Heart right ventricle (tissue), 16 donors: Measurements from ENCODE around the gene RNF208. TPM values are rescaled to one million over a fixed set of nuclear protein-coding genes. Genes with fewer than 3 reads are reported as not detected.

Source experiments
- ATAC-seq, 8 donors: fragments of 200-7000 bp; cut with Tn5 transposase; one replicate each; pipeline ENCODE4 v1.9.1; 2020; ENCODE audit warnings: mild to moderate bottlenecking in 8 of 8, moderate library complexity in 8 of 8, moderate number of reproducible peaks in 1 of 8
- DNase-seq, 2 donors: peaks; one replicate each; pipeline ENCODE4 v3.0.0-alpha.2; 2020
- H3K27ac ChIP-seq, 10 donors: fragments of 200-600 bp; sonication (generic) in 2 of 10; one replicate each; pipeline versions ENCODE4 v1.5.0 to v1.8.0; 2020 to 2022; ENCODE audit warnings: mild to moderate bottlenecking in 3 of 10
- H3K27me3 ChIP-seq, 7 donors: fragments of 200-600 bp; one replicate each; pipeline ENCODE4 v1.8.0; 2021 to 2022; ENCODE audit warnings: mild to moderate bottlenecking in 2 of 7
- H3K36me3 ChIP-seq, 9 donors: fragments of 200-600 bp; sonication (generic) in 1 of 9; one replicate each; pipeline versions ENCODE4 v1.5.0 to v1.8.0; 2020 to 2022; ENCODE audit warnings: mild to moderate bottlenecking in 2 of 9
- H3K4me1 ChIP-seq, 9 donors: fragments of 200-600 bp; sonication (generic) in 1 of 9; one replicate each; pipeline versions ENCODE4 v1.5.0 to v1.8.0; 2020 to 2022; ENCODE audit warnings: mild to moderate bottlenecking in 4 of 9
- H3K4me3 ChIP-seq, 10 donors: fragments of 200-600 bp; sonication (generic) in 2 of 10; one replicate each; pipeline versions ENCODE4 v1.5.0 to v1.8.0; 2020 to 2022; ENCODE audit warnings: mild to moderate bottlenecking in 7 of 10, moderate library complexity in 2 of 10
- H3K9me3 ChIP-seq, 11 donors: fragments of 200-600 bp in 10 of 11; sonication (generic) in 2 of 11; one replicate each; pipeline versions ENCODE4 v1.5.0 to v1.8.0; 2013 to 2022; ENCODE audit warnings: mild to moderate bottlenecking in 2 of 11, control low read depth in 1 of 11, moderate library complexity in 1 of 11
- WGBS, 2 donors: extraction: QIAGEN DNeasy Blood & Tissue Kit; methylation state at CpG; one replicate each; pipeline ENCODE4 v1.1.7; 2013; ENCODE audit warnings: inconsistent platforms in 1 of 2; 5-methylcytosine and 5-hydroxymethylcytosine counted together
- intact Hi-C, 10 donors: fragments of 100-400 bp; cut with DNase I; formaldehyde crosslinking; loops; one replicate each; pipeline versions ENCODE4 v1.11.1 to v1.14.2; 2022
- polyA plus RNA-seq, 2 donors: library from polyadenylated mRNA; stranded (reverse); fragments of 200-250 nt; gene quantifications; one replicate each; pipeline ENCODE4 v1.2.3, GENCODE V29; 2013
- total RNA-seq, 10 donors: library from RNA; stranded (reverse); fragmentation: NEBNext Ultra II Directional in 3 of 10; extraction: Animal tissue kit (Norgen Biotek cat#: 25700) in 3 of 10; gene quantifications; one replicate each; pipeline versions ENCODE4 v1.2.1 to v1.2.4, GENCODE V29; 2021 to 2023
- TF ChIP-seq, protein P1 (sequence below), 9 donors: fragments of 200-600 bp; sonication (generic) in 2 of 9; IDR thresholded peaks; one replicate each; pipeline versions ENCODE4 v1.5.0 to v1.8.0; 2021 to 2022; ENCODE audit warnings: antibody characterized with exemption in 9 of 9, mild to moderate bottlenecking in 5 of 9, moderate library complexity in 1 of 9
- donor health status: Arrhythmogenic right ventricular cardiomyopathy.
- donor health status: ischemic (EF 13 %, LVEDD 7.1; RV severe dilation, severe dysfunction).
- donor health status: healthy with polysubstance abuse.
- donor health status: DM: no; HTN: yes; CAD: no.
- donor health status: DM: no; HTN: no; CAD: no.
- donor health status: ischemic (EF 25% LVEDD 6.9; RV normal size, moderate dysfunction).
- donor health status: ischemic (EF 25% LVEDD 5.7; RV mildly dilated, moderate dysfunction).
- donor health status: healthy.
- donor health status: DM: yes; HTN: yes; CAD: no.
- donor health status: Ischemic cardiomyopathy.
- donor health status: ischemic (EF 35%, LVEDD 5.7; RV mildly dilated, moderate dysfunction).
- donor health status: nonischemic (EF 11% LVEDD 7.7; RV severe dilation, severe dysfunction).
- donor health status: DM: yes; HTN: yes; CAD: no.
- donor health status: PGD.
- donor health status: ischemic (EF 29% LVEDD 5.4; RV normal size, mild dysfunction).
- donor health status: nonischemic (EF 23%, LVEDD 6.1; RV moderate dilation, normal function).

Gene RNF208
- total and polyA plus RNA-seq, 12 donors, result 14.2 to 83.8 (median 24.1) TPM

DNA sequence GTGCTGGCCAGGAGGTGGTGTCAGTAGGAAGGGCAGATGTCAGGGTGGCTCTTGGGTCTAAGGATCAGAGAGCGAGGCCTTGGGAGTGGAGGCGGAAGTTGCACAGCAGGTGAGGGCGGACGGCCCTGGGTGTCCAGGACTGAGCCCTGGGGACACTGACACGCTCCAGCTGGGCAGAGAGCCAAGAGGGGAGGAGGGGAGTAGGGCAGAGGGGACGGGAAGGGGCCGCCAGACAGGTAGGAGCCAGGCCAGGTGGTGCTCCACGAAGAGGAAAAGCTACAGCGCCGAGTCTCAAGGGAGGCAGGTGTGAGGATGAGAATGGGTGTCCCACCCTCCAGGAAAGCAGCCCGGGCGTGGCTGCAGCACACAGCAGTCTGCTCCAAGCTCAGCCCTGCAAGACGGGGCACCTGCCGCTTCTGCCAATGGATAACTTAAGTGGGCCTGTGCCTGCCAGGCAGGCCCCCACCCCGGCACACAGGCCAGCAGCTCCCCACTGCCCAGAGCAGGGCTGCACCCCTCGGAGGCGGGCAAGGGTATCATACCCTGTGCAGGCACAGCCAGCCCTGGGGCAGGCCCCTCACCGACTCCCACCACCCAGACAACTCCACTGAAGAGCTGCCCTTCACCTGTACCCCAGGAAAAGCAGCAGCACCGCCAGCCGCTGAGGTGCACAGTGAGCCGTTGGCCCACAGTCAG lies 26.4 kb downstream of the RNF208 start:
- WGBS, 2 donors, result 68% methylated on average over 19 to 21 of the region's 21 CpGs
- ATAC-seq (no peak), DNase-seq (no peak)
- H3K4me3 ChIP-seq, result no peak overlapping the region
- peaks cover 0 to 20% (median 10%) of the 10 kb centered on the region in 9 donors for H3K36me3 ChIP-seq
- peak overlapping the region in 3 of 10 donors; percentile 3 to 69 (median 51) for H3K27ac ChIP-seq
- no peaks in the 10 kb centered on the region for H3K9me3 ChIP-seq
- intact Hi-C loops, result loop anchor here in 1 of 10 donors (5.0 kb wide), 1 partner anchor 537 kb away; no protein-coding TSS in a partner anchor
- TF ChIP-seq, protein P1, sequence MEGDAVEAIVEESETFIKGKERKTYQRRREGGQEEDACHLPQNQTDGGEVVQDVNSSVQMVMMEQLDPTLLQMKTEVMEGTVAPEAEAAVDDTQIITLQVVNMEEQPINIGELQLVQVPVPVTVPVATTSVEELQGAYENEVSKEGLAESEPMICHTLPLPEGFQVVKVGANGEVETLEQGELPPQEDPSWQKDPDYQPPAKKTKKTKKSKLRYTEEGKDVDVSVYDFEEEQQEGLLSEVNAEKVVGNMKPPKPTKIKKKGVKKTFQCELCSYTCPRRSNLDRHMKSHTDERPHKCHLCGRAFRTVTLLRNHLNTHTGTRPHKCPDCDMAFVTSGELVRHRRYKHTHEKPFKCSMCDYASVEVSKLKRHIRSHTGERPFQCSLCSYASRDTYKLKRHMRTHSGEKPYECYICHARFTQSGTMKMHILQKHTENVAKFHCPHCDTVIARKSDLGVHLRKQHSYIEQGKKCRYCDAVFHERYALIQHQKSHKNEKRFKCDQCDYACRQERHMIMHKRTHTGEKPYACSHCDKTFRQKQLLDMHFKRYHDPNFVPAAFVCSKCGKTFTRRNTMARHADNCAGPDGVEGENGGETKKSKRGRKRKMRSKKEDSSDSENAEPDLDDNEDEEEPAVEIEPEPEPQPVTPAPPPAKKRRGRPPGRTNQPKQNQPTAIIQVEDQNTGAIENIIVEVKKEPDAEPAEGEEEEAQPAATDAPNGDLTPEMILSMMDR (IDR thresholded peaks at IDR 0.05), result no peak
- H3K4me1 ChIP-seq, result peaks cover 27 to 81% (median 53%) of the 10 kb centered on the region in 9 donors
- H3K27me3 ChIP-seq, result no peaks in the 10 kb centered on the region

DNA sequence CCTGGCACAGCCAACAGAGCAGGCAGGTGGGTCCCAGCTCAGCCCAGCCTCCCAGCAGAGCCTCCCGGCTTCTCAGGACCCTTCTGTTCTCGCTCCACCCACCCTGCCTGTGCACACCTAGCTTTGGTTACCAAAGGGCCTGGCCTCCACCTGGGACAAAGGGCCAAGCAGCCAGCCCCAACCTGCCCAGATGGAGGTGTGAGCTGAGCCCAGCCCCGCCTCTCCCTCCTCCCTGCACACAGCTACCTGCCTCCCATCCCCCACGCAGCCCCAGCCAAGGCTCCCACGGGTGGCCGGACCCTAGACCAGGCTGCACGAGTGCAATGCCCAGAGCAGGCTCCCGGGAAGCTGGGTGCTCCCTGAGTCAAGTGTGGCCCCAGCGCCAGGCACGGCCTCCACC lies 27.1 kb downstream of the RNF208 start:
- H3K27me3 ChIP-seq, result no peaks in the 10 kb centered on the region
- no peaks in the 10 kb centered on the region for H3K9me3 ChIP-seq
- peak overlapping the region in 8 of 10 donors; percentile 51 to 83 (median 74) for H3K27ac ChIP-seq
- H3K4me1 ChIP-seq, result peaks cover 34 to 88% (median 61%) of the 10 kb centered on the region in 9 donors
- DNase-seq, result no peak
- no peak for ATAC-seq
- TF ChIP-seq, protein P1 (IDR thresholded peaks at IDR 0.05), result no peak
- peaks cover 0 to 27% (median 13%) of the 10 kb centered on the region in 9 donors for H3K36me3 ChIP-seq
- 75 to 77% methylated on average over 10 of the region's 10 CpGs for WGBS, 2 donors
- H3K4me3 ChIP-seq, result peak overlapping the region in 5 of 10 donors; percentile 5 to 30 (median 18)
- intact Hi-C loops, result loop anchor here in 2 of 10 donors (5.0 kb wide), 2 partner anchors 32 to 537 kb away; partner anchors contain the start of genes CYSRT1 (in 1 of the 2) and RNF224 (in 1 of the 2)

DNA sequence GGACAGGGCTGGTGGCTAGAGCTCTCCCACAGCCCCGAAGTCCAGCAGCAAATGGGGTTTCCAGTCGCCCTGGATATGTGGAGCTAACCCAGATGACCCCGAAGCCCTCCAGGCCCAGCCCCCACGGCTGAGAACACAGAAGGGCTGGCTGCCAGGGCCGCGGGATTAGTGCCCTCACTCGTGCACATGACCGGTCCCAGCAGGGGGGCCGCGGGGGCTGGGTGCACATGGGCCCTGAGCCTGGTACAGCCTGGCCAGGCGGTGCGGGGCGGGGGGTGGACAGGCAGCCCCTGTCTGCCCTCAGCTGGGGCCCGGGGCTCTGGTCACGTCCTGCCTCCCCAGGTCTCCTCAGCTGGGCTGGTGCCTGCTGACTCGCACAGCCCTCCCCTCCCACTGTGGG lies 27.7 kb downstream of the RNF208 start:
- 43 to 56% methylated on average over 15 to 16 of the region's 16 CpGs for WGBS, 2 donors
- TF ChIP-seq, protein P1 (IDR thresholded peaks at IDR 0.05), result no peak

DNA sequence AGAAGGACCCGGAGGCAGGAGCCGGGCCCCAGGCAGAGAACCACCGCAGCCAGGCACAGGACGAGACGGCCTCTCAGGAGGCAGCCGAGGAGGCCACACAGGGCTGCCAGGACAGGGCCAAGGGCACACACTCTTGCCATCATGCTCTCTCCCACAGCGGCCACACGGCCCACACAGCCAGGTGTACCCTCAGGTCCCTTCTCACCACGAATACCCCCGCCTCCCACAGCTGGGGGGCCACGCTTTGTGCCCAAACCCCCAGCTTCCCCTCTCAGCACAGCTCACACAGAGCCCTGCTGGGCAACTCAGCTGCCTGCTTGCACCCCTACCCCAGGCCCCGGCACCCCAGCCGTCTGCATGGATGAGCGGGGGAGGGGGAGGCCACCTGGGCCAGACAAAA lies 28.3 kb downstream of the RNF208 start:
- peak overlapping the region in 3 of 10 donors; percentile 5 to 30 (median 16) for H3K4me3 ChIP-seq
- ATAC-seq (no peak), DNase-seq (no peak)
- intact Hi-C loops, result loop anchor here in 1 of 10 donors (5.0 kb wide), 1 partner anchor 34 kb away; the partner anchor contains the start of genes CYSRT1 and RNF224
- H3K9me3 ChIP-seq, result no peaks in the 10 kb centered on the region
- 74 to 84% methylated on average over 12 to 14 of the region's 14 CpGs for WGBS, 2 donors
- no peaks in the 10 kb centered on the region for H3K27me3 ChIP-seq
- H3K4me1 ChIP-seq, result peaks cover 31 to 86% (median 59%) of the 10 kb centered on the region in 9 donors
- H3K36me3 ChIP-seq, result peaks cover 0 to 30% (median 16%) of the 10 kb centered on the region in 9 donors
- peak overlapping the region in 9 of 10 donors; percentile 9 to 83 (median 74) for H3K27ac ChIP-seq
- TF ChIP-seq, protein P1 (IDR thresholded peaks at IDR 0.05), result no peak

More for the DNA sequence above, 27.7 kb downstream of the RNF208 start:
- peaks cover 34 to 88% (median 62%) of the 10 kb centered on the region in 9 donors for H3K4me1 ChIP-seq
- peak; percentile 54 to 89 (median 74) for ATAC-seq
- H3K27ac ChIP-seq, result peak overlapping the region in 9 of 10 donors; percentile 9 to 83 (median 74)
- peaks cover 0 to 30% (median 16%) of the 10 kb centered on the region in 9 donors for H3K36me3 ChIP-seq
- peak overlapping the region in 6 of 10 donors; percentile 5 to 30 (median 17) for H3K4me3 ChIP-seq
- intact Hi-C loops, result loop anchor here in 1 of 10 donors (5.0 kb wide), 1 partner anchor 33 kb away; the partner anchor contains the start of genes CYSRT1 and RNF224
- no peaks in the 10 kb centered on the region for H3K27me3 ChIP-seq
- no peaks in the 10 kb centered on the region for H3K9me3 ChIP-seq
- DNase-seq, result peak; percentile 77 to 78
